Stimulated activated effector memory CD8-positive, alpha-beta T cell treated with anti-CD3 and anti-CD28 coated beads, Interleukin-12 subunit alpha, Interleukin-12 subunit beta, amount 100 ng/mL, for 72 hours (primary cell): Measurements from ENCODE around the gene GCFC2.
A peak's percentile ranks its signal among the peaks of the same experiment; 100 is the strongest.
"Not testable (repeated sequence)": the region's sequence is repeated elsewhere in the genome, so short reads cannot be mapped to it uniquely, and the experiment has no call there.

Experiments
- ATAC-seq: fragments of 150-1000 bp; cut with Tn5 transposase; 2 replicates; pipeline ENCODE4 v1.10.0; 2021
- DNase-seq, 2 donors: peaks; one replicate each; pipeline ENCODE4 v3.0.0; 2021 to 2022; ENCODE audit warnings: low spot score in 2 of 2
- H3K27ac Mint-ChIP-seq: one replicate; pipeline ENCODE4 v1.8.0; 2022; ENCODE audit warnings: mild to moderate bottlenecking, mixed read lengths
- H3K36me3 Mint-ChIP-seq: one replicate; pipeline ENCODE4 v1.8.0; 2022; ENCODE audit warnings: mild to moderate bottlenecking, mixed read lengths
- H3K4me1 Mint-ChIP-seq: one replicate; pipeline ENCODE4 v1.8.0; 2022; ENCODE audit warnings: mixed read lengths
- H3K4me3 Mint-ChIP-seq: one replicate; pipeline ENCODE4 v1.8.0; 2022; ENCODE audit warnings: mild to moderate bottlenecking, mixed read lengths
- H3K9me3 Mint-ChIP-seq: one replicate; pipeline ENCODE4 v1.8.0; 2022; ENCODE audit warnings: mixed read lengths

GCFC2 gene

DNA sequence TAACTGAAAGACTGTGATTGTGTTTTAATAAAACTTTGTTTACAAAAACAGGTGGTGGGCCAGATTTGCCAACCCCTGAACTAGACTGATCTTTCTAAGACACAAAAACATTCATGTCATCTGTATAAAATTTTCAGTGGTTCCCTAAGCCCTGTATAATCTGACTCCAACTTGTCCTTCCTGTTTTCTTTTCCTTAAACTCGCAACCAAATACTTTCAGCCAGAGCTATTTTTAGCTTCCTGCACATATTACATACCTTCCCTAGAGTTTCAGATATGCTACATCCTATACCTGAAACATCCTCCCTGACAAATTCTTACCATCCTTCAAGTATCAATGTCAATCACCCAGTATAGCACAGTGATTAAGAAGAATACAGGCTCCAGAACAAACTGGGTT lies 4.8 kb downstream of the GCFC2 start:
- Mint-ChIP-seq H3K27ac (no peak overlapping the region), H3K9me3 (no peaks in the 10 kb centered on the region)
- no peak for DNase-seq

DNA sequence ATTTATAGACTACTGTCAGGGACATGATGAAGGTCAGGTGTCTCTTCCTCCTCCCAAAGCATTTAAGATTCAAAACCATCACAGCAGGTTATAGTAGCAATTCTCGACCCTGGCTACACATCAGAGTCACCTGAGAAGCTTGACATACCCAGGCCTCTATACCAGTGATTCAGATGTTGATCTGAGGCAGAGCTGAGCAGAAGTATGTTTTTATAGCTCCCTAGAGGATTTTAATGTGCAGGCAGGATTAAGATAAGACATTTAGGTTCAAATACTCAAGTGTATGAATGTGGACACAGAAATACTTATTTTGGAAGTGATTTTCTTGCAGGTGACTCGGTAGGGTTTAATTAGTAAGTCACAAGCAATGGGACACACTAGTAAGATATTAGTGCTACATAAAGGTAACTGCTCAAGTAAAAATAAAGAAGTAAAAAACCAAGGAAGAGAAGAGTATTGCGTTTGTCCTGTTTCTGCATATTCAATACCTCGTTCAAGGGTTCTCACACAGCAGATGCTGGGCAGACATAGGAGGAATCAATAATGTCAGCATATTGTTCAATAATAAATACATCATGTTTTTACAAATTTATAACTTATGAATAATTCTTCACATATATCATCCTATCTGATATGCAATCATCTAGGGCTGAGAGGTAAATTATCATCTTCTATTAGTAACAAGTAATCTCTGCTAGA lies 7.0 kb downstream of the GCFC2 start:
- no peaks in the 10 kb centered on the region for H3K9me3 Mint-ChIP-seq
- no peaks in the 10 kb centered on the region for H3K4me1 Mint-ChIP-seq
- H3K36me3 Mint-ChIP-seq = peaks cover 78% of the 10 kb centered on the region
- H3K27ac Mint-ChIP-seq = no peak overlapping the region
- ATAC-seq (no peak), DNase-seq (no peak)
- H3K4me3 Mint-ChIP-seq = no peak overlapping the region

More for the DNA sequence above, 4.8 kb downstream of the GCFC2 start:
- Mint-ChIP-seq H3K4me3 (no peak overlapping the region), H3K4me1 (peaks cover 7% of the 10 kb centered on the region), H3K36me3 (peaks cover 56% of the 10 kb centered on the region)
- no peak for ATAC-seq

DNA sequence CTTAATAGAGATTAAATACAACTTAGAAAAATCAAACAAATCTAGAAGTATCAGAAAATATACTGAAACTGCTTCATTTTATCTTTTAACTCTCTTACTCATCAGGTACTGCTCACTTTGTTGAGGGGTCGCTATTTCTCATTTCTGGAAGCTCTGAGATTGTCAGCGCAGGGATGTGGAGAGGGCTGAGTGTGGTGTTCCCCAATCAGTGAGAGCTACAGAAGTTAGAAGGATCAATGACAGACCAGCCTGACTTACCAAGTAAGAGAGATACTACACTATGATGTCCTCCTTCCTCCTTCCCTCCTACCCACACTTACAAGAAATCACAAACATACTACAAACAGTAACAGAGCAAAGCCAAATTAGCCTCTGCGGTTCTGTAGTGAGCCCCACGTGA lies 8.1 kb downstream of the GCFC2 start:
- no peak for ATAC-seq
- Mint-ChIP-seq H3K4me1 (no peaks in the 10 kb centered on the region), H3K4me3 (no peak overlapping the region), H3K36me3 (peaks cover 89% of the 10 kb centered on the region), H3K9me3 (no peaks in the 10 kb centered on the region), H3K27ac (peak overlapping the region; percentile 13)
- DNase-seq = no peak

DNA sequence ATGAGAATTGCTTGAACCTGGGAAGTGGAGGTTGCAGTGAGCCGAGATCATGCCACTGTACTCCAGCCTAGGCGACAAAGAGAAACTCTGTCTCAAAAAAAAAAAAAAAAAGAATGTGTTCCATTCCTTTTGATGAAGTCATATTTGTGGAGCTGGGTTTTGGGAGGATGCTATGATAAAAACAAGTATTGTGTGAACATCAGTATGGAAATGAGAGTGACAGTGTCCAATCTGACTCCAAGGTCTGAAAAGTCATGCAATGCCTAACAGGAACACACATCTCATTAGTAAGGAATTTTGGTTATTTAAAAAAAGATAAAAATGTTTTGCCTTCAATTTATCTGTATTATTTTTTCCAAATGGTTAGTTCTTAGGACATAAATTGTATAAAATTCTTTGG lies 11.8 kb downstream of the GCFC2 start:
- ATAC-seq = no peak
- no peak overlapping the region for H3K4me3 Mint-ChIP-seq

DNA sequence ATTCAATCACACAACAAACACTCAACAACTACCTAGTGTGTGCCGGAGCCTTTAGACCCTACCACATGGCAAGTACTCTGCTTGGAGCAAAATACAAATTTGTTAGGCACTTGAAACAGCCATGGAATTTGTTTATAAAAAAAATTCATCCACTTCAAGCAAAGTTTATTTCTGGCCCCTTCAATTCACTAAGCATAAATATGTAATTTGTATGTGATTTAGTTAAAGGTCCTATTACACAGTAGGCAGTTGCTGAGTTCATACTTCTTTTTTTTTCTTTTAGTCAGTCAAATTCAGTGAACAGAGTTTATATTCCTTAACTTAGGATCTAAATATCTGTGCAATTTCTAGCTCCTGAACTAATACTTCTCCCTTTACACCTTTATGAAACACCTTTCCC lies 22.5 kb downstream of the GCFC2 start:
- no peaks in the 10 kb centered on the region for H3K9me3 Mint-ChIP-seq
- H3K27ac Mint-ChIP-seq = no peak overlapping the region
- ATAC-seq (no peak), DNase-seq (no peak)
- no peak overlapping the region for H3K4me3 Mint-ChIP-seq
- peaks cover 70% of the 10 kb centered on the region for H3K36me3 Mint-ChIP-seq
- H3K4me1 Mint-ChIP-seq = peaks cover 9% of the 10 kb centered on the region

More for the DNA sequence above, 11.8 kb downstream of the GCFC2 start:
- Mint-ChIP-seq H3K4me1 (no peaks in the 10 kb centered on the region), H3K27ac (no peak overlapping the region), H3K9me3 (no peaks in the 10 kb centered on the region), H3K36me3 (peaks cover 84% of the 10 kb centered on the region)
- no peak for DNase-seq

DNA sequence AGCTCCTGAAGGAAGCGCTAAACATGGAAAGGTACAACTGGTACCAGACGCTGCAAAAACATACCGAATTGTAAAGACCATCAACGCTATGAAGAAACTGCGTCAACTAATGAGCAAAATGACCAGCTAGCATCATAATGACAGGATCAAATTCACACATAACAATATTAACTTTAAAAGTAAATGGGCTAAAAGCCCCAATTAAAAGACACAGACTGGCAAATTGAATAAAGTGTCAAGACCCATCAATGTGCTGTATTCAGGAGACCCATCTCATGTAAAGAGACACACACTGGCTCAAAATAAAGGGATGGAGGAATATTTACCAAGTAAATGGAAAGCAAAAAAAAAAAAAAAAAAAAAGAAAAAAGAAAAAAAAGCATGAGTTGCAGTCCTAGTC lies 27.3 kb downstream of the GCFC2 start:
- H3K27ac Mint-ChIP-seq, ATAC-seq, H3K4me1 Mint-ChIP-seq, H3K9me3 Mint-ChIP-seq, DNase-seq, H3K4me3 Mint-ChIP-seq: not testable (repeated sequence)
- H3K36me3 Mint-ChIP-seq = peaks cover 42% of the 10 kb centered on the region

DNA sequence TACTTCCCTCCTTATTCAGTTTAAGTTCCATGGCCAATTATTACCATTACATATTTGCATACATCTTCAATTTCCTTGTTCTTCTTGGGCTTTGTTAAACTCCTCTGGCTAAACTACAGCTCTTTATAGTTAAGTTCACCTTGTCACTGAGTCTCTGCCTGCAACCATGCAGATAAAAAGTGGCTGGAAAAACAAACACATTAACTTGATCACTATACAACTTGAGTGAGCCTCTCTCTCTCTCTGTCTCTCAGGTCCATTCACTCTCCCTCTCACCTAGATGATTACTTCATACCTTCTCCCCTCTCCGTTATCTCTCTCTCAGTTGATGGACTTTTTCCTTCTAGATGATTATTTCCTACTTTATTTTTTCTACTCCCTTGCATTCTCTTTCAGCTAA lies 30.3 kb downstream of the GCFC2 start:
- Mint-ChIP-seq H3K36me3 (peaks cover 20% of the 10 kb centered on the region), H3K9me3 (no peaks in the 10 kb centered on the region), H3K27ac (peak overlapping the region; percentile 60), H3K4me3 (no peak overlapping the region), H3K4me1 (peaks cover 13% of the 10 kb centered on the region)
- DNase-seq (no peak), ATAC-seq (no peak)

DNA sequence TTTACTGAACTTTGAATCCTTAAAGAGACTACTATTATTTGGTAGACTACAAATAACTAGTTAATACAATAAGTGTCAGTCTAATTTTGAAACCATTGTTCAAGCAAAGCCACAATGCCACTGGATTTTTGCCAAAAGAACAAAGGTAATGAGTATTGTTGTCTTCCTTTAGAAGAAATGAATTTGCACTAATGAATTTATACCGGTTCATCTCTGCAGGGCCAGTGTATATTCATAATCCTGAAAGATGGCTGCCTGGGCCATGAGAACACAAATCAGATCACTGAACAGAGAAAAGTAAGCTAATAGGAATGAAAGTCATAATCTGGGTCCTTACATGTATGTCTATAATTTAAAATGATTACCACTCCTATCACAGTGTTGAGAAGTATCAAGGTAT lies 31.2 kb downstream of the GCFC2 start:
- DNase-seq = no peak
- no peaks in the 10 kb centered on the region for H3K9me3 Mint-ChIP-seq
- H3K4me3 Mint-ChIP-seq = no peak overlapping the region
- peaks cover 13% of the 10 kb centered on the region for H3K4me1 Mint-ChIP-seq
- peak overlapping the region; percentile 1 for H3K27ac Mint-ChIP-seq
- no peak for ATAC-seq
- H3K36me3 Mint-ChIP-seq = peaks cover 20% of the 10 kb centered on the region

DNA sequence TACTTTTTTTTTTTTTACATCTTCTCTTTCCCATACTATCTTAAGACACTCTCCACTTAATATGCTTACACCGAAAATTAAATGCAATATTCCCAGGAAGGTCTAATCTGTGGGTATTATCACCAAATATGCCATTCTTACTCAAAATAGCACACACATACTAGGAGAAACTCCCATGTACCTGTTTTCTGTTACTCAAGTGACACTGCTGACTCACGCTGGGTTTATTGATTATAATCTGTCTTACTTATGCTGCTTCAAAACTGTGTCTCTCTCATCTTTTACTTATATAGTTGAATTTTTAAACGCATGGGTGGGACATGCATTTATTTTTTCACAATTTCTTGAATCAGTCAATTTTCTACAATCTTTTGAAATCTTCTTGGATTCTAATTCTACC lies 34.3 kb downstream of the GCFC2 start:
- H3K36me3 Mint-ChIP-seq = peaks cover 26% of the 10 kb centered on the region
- peaks cover 4% of the 10 kb centered on the region for H3K4me1 Mint-ChIP-seq
- ATAC-seq = no peak
- H3K9me3 Mint-ChIP-seq = no peaks in the 10 kb centered on the region
- no peak for DNase-seq
- no peak overlapping the region for H3K4me3 Mint-ChIP-seq
- H3K27ac Mint-ChIP-seq = no peak overlapping the region

DNA sequence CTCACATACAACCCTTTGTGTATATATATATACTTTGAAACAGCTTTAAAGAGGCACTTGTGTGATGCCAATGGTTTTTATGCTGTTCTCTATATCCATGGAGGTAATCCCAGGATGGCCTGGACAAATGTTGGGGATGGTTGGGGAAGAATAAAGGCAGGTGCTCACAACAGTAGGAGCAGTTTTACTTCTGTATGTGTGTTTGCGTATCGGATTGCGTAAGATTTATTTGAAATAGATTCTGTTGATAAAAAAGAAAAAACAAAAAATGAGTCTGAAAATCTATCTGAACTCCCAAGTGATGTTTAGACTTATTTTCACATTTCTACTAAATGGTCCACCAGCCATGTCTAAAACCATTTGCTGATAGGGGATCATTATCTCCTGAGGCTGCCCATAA lies 34.8 kb downstream of the GCFC2 start:
- H3K4me1 Mint-ChIP-seq = peaks cover 4% of the 10 kb centered on the region
- H3K4me3 Mint-ChIP-seq = no peak overlapping the region
- no peak for ATAC-seq
- no peak overlapping the region for H3K27ac Mint-ChIP-seq
- H3K36me3 Mint-ChIP-seq = peaks cover 32% of the 10 kb centered on the region
- H3K9me3 Mint-ChIP-seq = no peaks in the 10 kb centered on the region
- no peak for DNase-seq

DNA sequence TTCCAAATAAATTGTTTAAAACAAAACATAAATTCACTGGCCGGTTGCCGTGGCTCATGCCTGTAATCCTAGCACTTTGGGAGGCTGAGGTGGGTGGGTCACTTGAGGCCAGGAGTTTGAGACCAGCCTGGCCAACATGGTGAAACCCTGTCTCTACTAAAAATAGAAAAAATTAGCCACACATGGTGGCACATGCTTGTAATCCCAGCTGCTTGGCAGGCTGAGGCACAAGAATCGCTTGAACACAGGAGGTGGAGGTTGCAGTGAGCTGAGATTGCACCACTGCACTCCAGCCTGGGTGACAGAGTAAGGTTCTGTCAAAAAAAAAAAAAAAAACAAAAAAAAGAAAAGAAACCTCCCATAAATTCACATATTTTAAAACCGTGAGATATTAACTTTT lies 35.3 kb downstream of the GCFC2 start:
- not testable (repeated sequence) for H3K4me1 Mint-ChIP-seq, H3K9me3 Mint-ChIP-seq, H3K4me3 Mint-ChIP-seq, H3K27ac Mint-ChIP-seq, DNase-seq, ATAC-seq
- peaks cover 32% of the 10 kb centered on the region for H3K36me3 Mint-ChIP-seq

DNA sequence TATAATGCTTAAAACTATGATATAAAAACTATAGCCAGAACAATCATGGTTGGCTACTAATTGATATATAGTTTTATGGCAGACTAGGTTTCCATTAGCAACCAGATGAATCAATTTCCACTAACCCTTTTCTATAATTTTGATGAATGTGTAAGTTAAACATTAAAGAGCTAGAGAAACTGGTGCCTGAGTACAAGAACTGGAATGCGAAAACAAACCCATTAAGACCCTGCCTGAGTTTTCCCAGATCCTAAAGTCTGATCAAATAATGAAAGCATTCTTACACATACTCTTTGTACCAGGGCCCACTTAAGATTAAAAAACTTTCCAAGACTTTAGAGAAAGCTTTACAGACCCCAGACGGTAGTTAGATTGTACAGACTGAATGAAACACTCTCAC lies 42.8 kb downstream of the GCFC2 start:
- Mint-ChIP-seq H3K27ac (no peak overlapping the region), H3K36me3 (peaks cover 76% of the 10 kb centered on the region), H3K4me3 (no peak overlapping the region), H3K4me1 (no peaks in the 10 kb centered on the region), H3K9me3 (no peaks in the 10 kb centered on the region)
- ATAC-seq (no peak), DNase-seq (no peak)

DNA sequence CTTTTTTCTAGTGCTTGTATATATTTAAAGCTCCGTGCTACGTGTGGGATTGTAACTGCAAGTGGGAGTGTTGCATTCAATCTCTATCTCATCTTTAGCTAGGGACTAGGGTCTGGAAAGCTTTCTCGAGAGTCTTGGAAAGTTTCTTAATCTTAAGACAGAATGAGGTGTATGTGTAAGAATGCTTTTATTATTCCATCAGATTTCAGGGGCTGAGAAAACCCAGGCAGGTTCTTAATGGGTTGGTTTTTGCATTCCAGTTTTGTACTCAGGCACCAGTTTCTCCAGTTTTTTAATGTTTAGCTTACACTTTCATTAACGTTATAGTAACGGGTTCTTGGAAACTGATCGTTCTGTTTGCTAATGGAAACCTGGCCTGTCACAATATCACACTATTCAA lies 43.8 kb downstream of the GCFC2 start:
- Mint-ChIP-seq H3K4me3 (no peak overlapping the region), H3K9me3 (no peaks in the 10 kb centered on the region), H3K4me1 (no peaks in the 10 kb centered on the region), H3K36me3 (peaks cover 76% of the 10 kb centered on the region), H3K27ac (no peak overlapping the region)
- DNase-seq (no peak), ATAC-seq (no peak)

DNA sequence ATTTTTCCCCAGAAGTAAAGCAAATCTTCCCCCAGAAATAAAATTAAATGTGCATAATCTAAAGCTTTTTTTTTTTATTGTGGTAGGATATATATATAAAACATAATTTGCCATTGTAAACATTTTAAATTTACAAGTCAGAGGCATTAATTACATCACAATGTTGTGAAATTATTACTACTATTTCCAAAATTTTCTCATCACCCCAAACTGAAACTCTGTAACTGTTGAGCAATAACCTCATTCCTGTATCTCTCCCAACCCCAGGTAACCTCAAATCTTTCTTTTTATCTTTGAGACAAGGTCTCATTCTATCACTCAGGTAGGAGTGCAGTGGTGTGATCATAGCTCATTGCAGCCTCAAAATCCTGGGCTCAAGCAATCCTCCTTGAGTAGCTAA lies 52.9 kb downstream of the GCFC2 start:
- Mint-ChIP-seq H3K36me3 (peaks cover 99% of the 10 kb centered on the region), H3K27ac (no peak overlapping the region), H3K4me3 (no peak overlapping the region), H3K9me3 (peaks cover 9% of the 10 kb centered on the region), H3K4me1 (peaks cover 16% of the 10 kb centered on the region)
- DNase-seq (no peak), ATAC-seq (no peak)

DNA sequence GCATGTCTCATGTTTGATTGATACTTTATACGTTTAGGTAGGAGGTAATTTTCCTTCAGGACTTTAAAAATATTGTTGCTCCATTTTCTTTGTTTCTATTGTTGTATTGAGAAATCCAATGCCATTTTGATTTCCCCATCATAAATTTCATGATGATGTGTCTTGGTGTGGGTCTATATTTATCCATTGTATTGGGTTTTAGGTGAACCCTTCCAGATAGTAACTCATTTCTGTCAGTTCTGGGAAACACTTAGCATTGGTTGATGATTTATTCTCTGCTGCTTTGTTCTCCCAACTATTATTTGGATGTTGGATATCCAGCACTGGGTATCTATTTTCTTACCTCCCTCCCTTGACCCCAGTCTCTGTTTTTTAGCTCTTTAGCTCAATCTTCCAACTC lies 54.2 kb downstream of the GCFC2 start:
- ATAC-seq (no peak), DNase-seq (no peak)
- Mint-ChIP-seq H3K36me3 (peaks cover 99% of the 10 kb centered on the region), H3K4me1 (peaks cover 16% of the 10 kb centered on the region), H3K9me3 (peaks cover 9% of the 10 kb centered on the region), H3K27ac (no peak overlapping the region), H3K4me3 (no peak overlapping the region)

DNA sequence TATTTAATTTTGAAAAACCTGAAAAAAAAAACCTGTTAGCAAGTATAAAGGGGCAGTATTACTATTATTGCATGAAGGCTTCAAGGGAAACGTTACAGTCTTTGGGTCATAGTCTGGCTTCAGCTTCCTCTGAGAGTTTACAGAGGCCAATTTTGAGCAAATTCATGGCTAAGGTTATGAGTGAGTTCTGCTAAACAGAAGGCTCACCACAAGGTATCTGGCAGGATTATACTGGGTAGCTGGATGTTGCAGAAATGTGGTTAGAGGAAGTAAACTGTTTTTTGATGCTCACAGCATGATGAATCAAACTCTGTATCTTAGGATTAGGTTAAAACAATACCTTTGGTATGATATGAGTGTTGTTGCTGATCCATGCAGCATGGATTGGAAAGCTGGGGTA lies 54.9 kb downstream of the GCFC2 start:
- peaks cover 97% of the 10 kb centered on the region for H3K36me3 Mint-ChIP-seq
- ATAC-seq (peak; percentile 42), DNase-seq (no peak)
- peaks cover 22% of the 10 kb centered on the region for H3K4me1 Mint-ChIP-seq
- H3K9me3 Mint-ChIP-seq = peaks cover 9% of the 10 kb centered on the region
- no peak overlapping the region for H3K4me3 Mint-ChIP-seq
- H3K27ac Mint-ChIP-seq = no peak overlapping the region

DNA sequence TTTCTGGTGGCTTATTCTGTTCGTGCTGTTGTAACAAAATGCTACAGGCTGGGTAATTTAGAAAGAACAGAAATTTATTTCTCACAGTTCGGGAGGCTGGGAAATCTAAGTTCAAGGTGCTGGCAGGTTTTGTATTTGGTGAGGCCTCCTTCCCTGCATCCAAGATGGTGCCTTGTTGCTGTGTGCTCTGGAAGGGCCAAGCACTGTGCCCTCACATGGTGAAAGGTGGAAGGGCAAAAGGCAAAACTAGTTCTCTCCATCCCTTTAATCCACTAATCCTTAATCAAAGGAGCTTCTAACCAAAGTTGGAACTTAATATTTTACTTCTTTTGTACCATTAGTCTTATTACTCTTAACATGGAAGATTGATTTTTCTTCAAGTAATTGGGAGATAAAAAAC lies 56.7 kb downstream of the GCFC2 start:
- DNase-seq (no peak), ATAC-seq (no peak)
- H3K4me1 Mint-ChIP-seq = peaks cover 21% of the 10 kb centered on the region
- H3K27ac Mint-ChIP-seq = no peak overlapping the region
- H3K9me3 Mint-ChIP-seq = peaks cover 3% of the 10 kb centered on the region
- no peak overlapping the region for H3K4me3 Mint-ChIP-seq
- peaks cover 97% of the 10 kb centered on the region for H3K36me3 Mint-ChIP-seq
